ENCODE results near the gene RAET1E. TPM values are rescaled to one million over a fixed set of nuclear protein-coding genes. Genes with fewer than 3 reads are reported as not detected.

Gene RAET1E
- total and polyA plus RNA-seq, 10 donors = 0.04 to 3.4 (median 1.2) TPM

- no peak overlapping the region for H3K4me3 ChIP-seq
- peaks cover 8 to 32% (median 25%) of the 10 kb centered on the region in 6 donors for H3K4me1 ChIP-seq
- no peaks in the 10 kb centered on the region for H3K9me3 ChIP-seq
- intact Hi-C loops (cut with DNase I; ENCODE audit: low total_unique reads) = no loop called here
- 85 to 90% (median 87%) methylated on average over 7 of the region's 7 CpGs for WGBS, 5 donors
- no peak overlapping the region for H3K27ac ChIP-seq
- H3K36me3 ChIP-seq = no peaks in the 10 kb centered on the region
- peak; percentile 41 for DNase-seq
- TF ChIP-seq CTCF (IDR thresholded peaks at IDR 0.05 in 8 of 11, conservative IDR thresholded peaks at IDR 0.05 in 3 of 11) (no peak), POLR2A (IDR thresholded peaks at IDR 0.05) (no peak)
- peaks cover 0 to 2% (median 0%) of the 10 kb centered on the region in 7 donors for H3K27me3 ChIP-seq (replicated peaks in 1 of 7)
These were observed 2.2 kb upstream of the RAET1E start for GRCh38 chr6:149899926-149900619.

- intact Hi-C loops (cut with DNase I; ENCODE audit: low total_unique reads) = no loop called here
- no peak for DNase-seq
- Histone ChIP-seq H3K4me1 (peaks cover 8 to 36% (median 27%) of the 10 kb centered on the region in 6 donors), H3K36me3 (no peaks in the 10 kb centered on the region), H3K4me3 (no peak overlapping the region), H3K27ac (no peak overlapping the region), H3K9me3 (no peaks in the 10 kb centered on the region), H3K27me3 (replicated peaks in 1 of 7) (peaks cover 0 to 5% (median 0%) of the 10 kb centered on the region in 7 donors)
- TF ChIP-seq POLR2AphosphoS5 (IDR thresholded peaks at IDR 0.05) = no peak
- TF ChIP-seq POLR2A (IDR thresholded peaks at IDR 0.05) = no peak
- TF ChIP-seq CTCF (IDR thresholded peaks at IDR 0.05 in 8 of 11, conservative IDR thresholded peaks at IDR 0.05 in 3 of 11) = no peak
- WGBS, 5 donors = 88 to 98% (median 94%) methylated on average over 6 of the region's 6 CpGs
These were observed 1.6 kb upstream of the RAET1E start for GRCh38 chr6:149899486-149899885.

GRCh38 chr6:149898966-149899365 is 1.1 kb upstream of the RAET1E start:
- Histone ChIP-seq H3K4me3 (no peak overlapping the region), H3K36me3 (no peaks in the 10 kb centered on the region), H3K27ac (no peak overlapping the region), H3K27me3 (replicated peaks in 1 of 7) (peaks cover 0 to 5% (median 0%) of the 10 kb centered on the region in 7 donors), H3K4me1 (peaks cover 8 to 36% (median 27%) of the 10 kb centered on the region in 6 donors), H3K9me3 (no peaks in the 10 kb centered on the region)
- TF ChIP-seq POLR2AphosphoS5 (IDR thresholded peaks at IDR 0.05) (no peak), POLR2A (IDR thresholded peaks at IDR 0.05) (no peak), CTCF (IDR thresholded peaks at IDR 0.05 in 8 of 11, conservative IDR thresholded peaks at IDR 0.05 in 3 of 11) (no peak)
- DNase-seq = peak; percentile 53
- 94 to 98% (median 95%) methylated on average over 9 of the region's 9 CpGs for WGBS, 5 donors
- intact Hi-C loops (cut with DNase I; ENCODE audit: low total_unique reads) = no loop called here

- H3K9me3 ChIP-seq = no peaks in the 10 kb centered on the region
- intact Hi-C loops (cut with DNase I; ENCODE audit: low total_unique reads) = no loop called here
- H3K4me1 ChIP-seq = peaks cover 8 to 36% (median 27%) of the 10 kb centered on the region in 6 donors
- peak overlapping the region in 3 of 8 donors; percentile 5 to 48 (median 23) for H3K4me3 ChIP-seq
- no peaks in the 10 kb centered on the region for H3K36me3 ChIP-seq
- peak; percentile 69 for DNase-seq
- TF ChIP-seq POLR2AphosphoS5 (IDR thresholded peaks at IDR 0.05) = peak in 2 of 3 donors; percentile 59 to 61
- no peak for TF ChIP-seq POLR2A (IDR thresholded peaks at IDR 0.05)
- no peak for TF ChIP-seq CTCF (IDR thresholded peaks at IDR 0.05 in 8 of 11, conservative IDR thresholded peaks at IDR 0.05 in 3 of 11)
- peaks cover 0 to 5% (median 0%) of the 10 kb centered on the region in 7 donors for H3K27me3 ChIP-seq (replicated peaks in 1 of 7)
- peak overlapping the region; percentile 33 to 85 (median 82) for H3K27ac ChIP-seq
- WGBS, 5 donors = 52 to 69% (median 59%) methylated on average over 13 of the region's 13 CpGs
These were observed 757 bp downstream of the RAET1E start for GRCh38 chr6:149897015-149897697.
